H1 (cell line): Measurements from ENCODE around the gene SUCLG2.

Experiments
- CREB1 ChIP-seq: IDR thresholded peaks from 2 replicates; pipeline ENCODE4 v1.6.1; 2012; ENCODE audit warnings: inconsistent platforms
- EP300 ChIP-seq, 2 experiments: IDR thresholded peaks; 1 replicate in 1 of 2; 2 replicates in 1 of 2; pipeline ENCODE4 v1.6.1; 2011 to 2012; ENCODE audit warnings: low read depth in 2 of 2, low read length in 2 of 2, mild to moderate bottlenecking in 2 of 2, borderline replicate concordance in 1 of 2, inconsistent platforms in 1 of 2, moderate library complexity in 1 of 2
- EZH2 ChIP-seq: fragments of 200-600 bp; sonication (generic); IDR thresholded peaks from 2 replicates; pipeline ENCODE4 v1.7.1; 2012; ENCODE audit warnings: low read depth, mild to moderate bottlenecking, moderate library complexity, low read length, inconsistent platforms; ENCODE audit not compliant: severe bottlenecking
- GABPA ChIP-seq: IDR thresholded peaks from 2 replicates; pipeline ENCODE4 v1.6.1; 2011; ENCODE audit warnings: mild to moderate bottlenecking, low read length, moderate library complexity, borderline replicate concordance; ENCODE audit not compliant: insufficient read depth
- JUN ChIP-seq: IDR thresholded peaks from 2 replicates; pipeline ENCODE4 v1.6.1; 2011; ENCODE audit warnings: low read depth, mild to moderate bottlenecking, improper control_type of control experiment, low read length
- SIN3A ChIP-seq, 2 experiments: IDR thresholded peaks in 1 of 2; conservative IDR thresholded peaks in 1 of 2; 2 replicates each; pipeline ENCODE4 v1.6.1; 2011 to 2012; ENCODE audit warnings: low read length in 2 of 2, improper control_type of control experiment in 1 of 2, low read depth in 1 of 2, mild to moderate bottlenecking in 1 of 2
- SP1 ChIP-seq: IDR thresholded peaks from 2 replicates; pipeline ENCODE4 v1.6.1; 2011; ENCODE audit warnings: low read depth, low read length
- TAF7 ChIP-seq: optimal IDR thresholded peaks from 2 replicates; pipeline ENCODE3; 2011; ENCODE audit warnings: low read depth, mild to moderate bottlenecking, inconsistent platforms, low read length, moderate library complexity, borderline replicate concordance
- YY1 ChIP-seq: IDR thresholded peaks from 2 replicates; pipeline ENCODE4 v1.6.1; 2011; ENCODE audit warnings: low read depth, mild to moderate bottlenecking, low read length
- TF ChIP-seq, protein P1 (sequence below), 3 experiments: IDR thresholded peaks; 1 replicate in 2 of 3; 2 replicates in 1 of 3; pipeline versions ENCODE4 v1.5.1 to v1.6.1; 2011; ENCODE audit warnings: low read length in 3 of 3, mild to moderate bottlenecking in 3 of 3, inconsistent platforms in 2 of 3, low read depth in 1 of 3, moderate library complexity in 1 of 3; ENCODE audit not compliant: insufficient read depth in 1 of 3; ENCODE audit errors: control extremely low read depth in 1 of 3
- TF ChIP-seq, protein P2 (sequence below): IDR thresholded peaks from 2 replicates; pipeline ENCODE4 v1.6.1; 2011; ENCODE audit warnings: low read depth, mild to moderate bottlenecking, low read length; ENCODE audit not compliant: insufficient read depth

DNA sequence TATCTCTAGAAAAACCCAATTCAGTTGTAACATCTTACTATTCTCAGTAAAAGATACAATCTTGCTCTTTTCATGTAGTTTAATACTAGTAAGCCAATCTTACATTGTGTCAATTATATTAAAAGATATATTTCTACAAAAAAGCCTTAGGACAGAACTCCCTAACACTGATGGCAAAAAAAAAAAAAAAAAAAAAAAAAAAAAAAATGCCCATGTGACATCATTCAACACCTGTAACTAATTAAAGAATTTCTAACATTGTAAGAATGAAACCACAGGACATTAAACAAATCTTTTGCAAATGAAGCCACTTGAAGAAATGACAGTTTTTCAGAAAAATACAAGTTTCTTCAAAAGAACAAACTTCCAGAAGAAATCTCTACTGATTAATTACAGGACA lies 119.8 kb downstream of the SUCLG2 start:
- TF ChIP-seq, protein P1, sequence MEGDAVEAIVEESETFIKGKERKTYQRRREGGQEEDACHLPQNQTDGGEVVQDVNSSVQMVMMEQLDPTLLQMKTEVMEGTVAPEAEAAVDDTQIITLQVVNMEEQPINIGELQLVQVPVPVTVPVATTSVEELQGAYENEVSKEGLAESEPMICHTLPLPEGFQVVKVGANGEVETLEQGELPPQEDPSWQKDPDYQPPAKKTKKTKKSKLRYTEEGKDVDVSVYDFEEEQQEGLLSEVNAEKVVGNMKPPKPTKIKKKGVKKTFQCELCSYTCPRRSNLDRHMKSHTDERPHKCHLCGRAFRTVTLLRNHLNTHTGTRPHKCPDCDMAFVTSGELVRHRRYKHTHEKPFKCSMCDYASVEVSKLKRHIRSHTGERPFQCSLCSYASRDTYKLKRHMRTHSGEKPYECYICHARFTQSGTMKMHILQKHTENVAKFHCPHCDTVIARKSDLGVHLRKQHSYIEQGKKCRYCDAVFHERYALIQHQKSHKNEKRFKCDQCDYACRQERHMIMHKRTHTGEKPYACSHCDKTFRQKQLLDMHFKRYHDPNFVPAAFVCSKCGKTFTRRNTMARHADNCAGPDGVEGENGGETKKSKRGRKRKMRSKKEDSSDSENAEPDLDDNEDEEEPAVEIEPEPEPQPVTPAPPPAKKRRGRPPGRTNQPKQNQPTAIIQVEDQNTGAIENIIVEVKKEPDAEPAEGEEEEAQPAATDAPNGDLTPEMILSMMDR (IDR thresholded peaks at IDR 0.05; ENCODE audit: control extremely low read depth in 1 of 3, insufficient read depth in 1 of 3, low read depth in 1 of 3, low read length in 3 of 3): no peak
- no peak for TF ChIP-seq JUN
- no peak for TF ChIP-seq EZH2
- TF ChIP-seq CREB1: no peak
- no peak for TF ChIP-seq GABPA
- TF ChIP-seq, protein P2, sequence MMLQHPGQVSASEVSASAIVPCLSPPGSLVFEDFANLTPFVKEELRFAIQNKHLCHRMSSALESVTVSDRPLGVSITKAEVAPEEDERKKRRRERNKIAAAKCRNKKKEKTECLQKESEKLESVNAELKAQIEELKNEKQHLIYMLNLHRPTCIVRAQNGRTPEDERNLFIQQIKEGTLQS: no peak
- no peak for TF ChIP-seq EP300 (IDR thresholded peaks at IDR 0.05; ENCODE audit: borderline replicate concordance in 1 of 2, low read depth in 2 of 2, low read length in 2 of 2)
- no peak for TF ChIP-seq SIN3A (conservative IDR thresholded peaks at IDR 0.05 in 1 of 2, IDR thresholded peaks at IDR 0.05 in 1 of 2; ENCODE audit: low read depth in 1 of 2, low read length in 2 of 2)
- TF ChIP-seq SP1: no peak
- TF ChIP-seq YY1: no peak
- no peak for TF ChIP-seq TAF7
